ENCODE measurements around the gene GSTM4.

Gene GSTM4

GRCh38 chr1:109636201-109636952 is 19.5 kb upstream of the GSTM4 start:
- TF ChIP-seq CTCF (IDR thresholded peaks at IDR 0.05; ENCODE audit: low read depth, low read length) = no peak
- Histone ChIP-seq H3K36me3 (peaks cover 8% of the 10 kb centered on the region), H3K27me3 (ENCODE audit: insufficient read depth, low read depth, severe bottlenecking) (no peaks in the 10 kb centered on the region), H3K9me3 (ENCODE audit: severe bottlenecking) (no peaks in the 10 kb centered on the region), H3K27ac (no peak overlapping the region), H3K4me3 (ENCODE audit: low read depth, low read length) (no peak overlapping the region)
- DNase-seq = no peak

- Histone ChIP-seq H3K36me3 (no peaks in the 10 kb centered on the region), H3K27ac (peak overlapping the region; percentile 83), H3K27me3 (ENCODE audit: insufficient read depth, low read depth, severe bottlenecking) (no peaks in the 10 kb centered on the region), H3K9me3 (ENCODE audit: severe bottlenecking) (no peaks in the 10 kb centered on the region), H3K4me3 (ENCODE audit: low read depth, low read length) (no peak overlapping the region)
- no peak for TF ChIP-seq CTCF (IDR thresholded peaks at IDR 0.05; ENCODE audit: low read depth, low read length)
- no peak for DNase-seq
Observed at GRCh38 chr1:109637446-109637845, 18.5 kb upstream of the GSTM4 start.

GRCh38 chr1:109639063-109639840 is 16.6 kb upstream of the GSTM4 start:
- Histone ChIP-seq H3K9me3 (ENCODE audit: severe bottlenecking) (no peaks in the 10 kb centered on the region), H3K4me3 (ENCODE audit: low read depth, low read length) (peak overlapping the region; percentile 22), H3K27me3 (ENCODE audit: insufficient read depth, low read depth, severe bottlenecking) (no peaks in the 10 kb centered on the region), H3K27ac (peak overlapping the region; percentile 83), H3K36me3 (no peaks in the 10 kb centered on the region)
- TF ChIP-seq CTCF (IDR thresholded peaks at IDR 0.05; ENCODE audit: low read depth, low read length) = no peak
- DNase-seq = peak; percentile 92

GRCh38 chr1:109639841-109640184 is 16.1 kb upstream of the GSTM4 start:
- TF ChIP-seq CTCF (IDR thresholded peaks at IDR 0.05; ENCODE audit: low read depth, low read length) = no peak
- no peaks in the 10 kb centered on the region for H3K27me3 ChIP-seq (ENCODE audit: insufficient read depth, low read depth, severe bottlenecking)
- H3K36me3 ChIP-seq = no peaks in the 10 kb centered on the region
- H3K27ac ChIP-seq = peak overlapping the region; percentile 83
- no peak overlapping the region for H3K4me3 ChIP-seq (ENCODE audit: low read depth, low read length)
- DNase-seq = no peak
- no peaks in the 10 kb centered on the region for H3K9me3 ChIP-seq (ENCODE audit: severe bottlenecking)

GRCh38 chr1:109640285-109640865 is 15.5 kb upstream of the GSTM4 start:
- H3K9me3 ChIP-seq (ENCODE audit: severe bottlenecking) = no peaks in the 10 kb centered on the region
- TF ChIP-seq CTCF (IDR thresholded peaks at IDR 0.05; ENCODE audit: low read depth, low read length) = peak; percentile 97

More at GRCh38 chr1:109640285-109640865, 15.5 kb upstream of the GSTM4 start:
- Histone ChIP-seq H3K4me3 (ENCODE audit: low read depth, low read length) (no peak overlapping the region), H3K27me3 (ENCODE audit: insufficient read depth, low read depth, severe bottlenecking) (no peaks in the 10 kb centered on the region), H3K27ac (peak overlapping the region; percentile 83), H3K36me3 (no peaks in the 10 kb centered on the region)
- peak; percentile 93 for DNase-seq
